OCI-LY7 (cell line): ENCODE measurements around the gene SPSB2.

Experiments used
- CTCF ChIP-seq: fragments of 200-600 bp; sonication (generic); conservative IDR thresholded peaks from 2 replicates; pipeline ENCODE4 v1.5.1; 2014; ENCODE audit warnings: mild to moderate bottlenecking, antibody characterized with exemption, low read length, moderate library complexity, mixed read lengths
- EZH2phosphoT487 ChIP-seq: fragments of 200-600 bp; sonication (generic); IDR thresholded peaks from 2 replicates; pipeline ENCODE4 v1.6.1; 2018; ENCODE audit warnings: low read depth, borderline replicate concordance, mild to moderate bottlenecking, mixed run types, antibody characterized with exemption, low read length, moderate library complexity, mixed read lengths

- TF ChIP-seq CTCF (no peak), EZH2phosphoT487 (no peak)
Observed at GRCh38 chr12:6836851-6837250, 36.3 kb downstream of the SPSB2 start.
